ENCODE measurements around the gene SETD1A.

The SETD1A gene

DNA sequence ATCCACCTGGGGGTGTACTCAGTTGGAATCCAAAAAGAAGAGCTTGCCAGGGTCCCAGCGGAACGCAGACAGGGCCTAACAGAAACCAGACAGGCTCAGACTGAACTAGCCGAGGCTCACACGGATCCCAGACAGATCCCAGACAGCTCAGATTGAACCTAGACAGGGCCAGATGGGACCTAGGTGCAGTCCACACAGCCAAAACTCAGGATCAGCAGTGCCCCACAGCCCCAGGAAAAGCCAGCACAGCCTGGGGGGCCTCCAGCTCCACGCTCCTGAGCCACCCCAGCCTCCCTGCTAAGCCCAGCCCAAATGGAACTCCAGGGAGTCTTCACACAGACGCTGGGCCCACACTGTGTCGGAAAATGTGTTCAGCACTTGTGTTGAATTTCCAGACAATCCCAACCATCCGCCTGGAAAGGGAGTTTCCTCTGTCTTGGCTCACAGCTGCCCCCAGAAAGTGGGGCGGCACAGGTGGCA lies 45.3 kb downstream of the SETD1A start:
- Histone ChIP-seq H3K9me3 (ENCODE audit: control extremely low read depth in 1 of 5, control insufficient read depth in 4 of 5, insufficient read depth in 2 of 5, low read depth in 1 of 5, low read length in 4 of 5) (no peaks in the 10 kb centered on the region), H3K27ac (ENCODE audit: insufficient read depth in 1 of 2, low read depth in 1 of 2, low read length in 2 of 2, poor library complexity in 1 of 2, severe bottlenecking in 2 of 2) (no peak overlapping the region), H3K27me3 (replicated peaks in 2 of 5; ENCODE audit: control insufficient read depth in 4 of 5, insufficient read depth in 5 of 5, low read length in 4 of 5) (peaks cover 0 to 15% (median 0%) of the 10 kb centered on the region in 5 experiments), H3K4me3 (ENCODE audit: control insufficient read depth in 1 of 7, extremely low read depth in 1 of 7, insufficient read depth in 4 of 7, low read depth in 2 of 7, low read length in 6 of 7) (no peak overlapping the region), H3K4me1 (ENCODE audit: control extremely low read depth in 1 of 4, control insufficient read depth in 4 of 4, insufficient read depth in 4 of 4, low read length in 3 of 4) (no peaks in the 10 kb centered on the region), H3K36me3 (ENCODE audit: control insufficient read depth in 4 of 4, insufficient read depth in 4 of 4, low read length in 3 of 4) (no peaks in the 10 kb centered on the region)
- POLR2A ChIA-PET, result interaction anchor here (0.6 kb wide), 2 partner anchors 140 to 283 kb away, joined by 3 read pairs; no protein-coding TSS in a partner anchor
- DNase-seq, result no peak
- 84% methylated on average over 8 of the region's 9 CpGs for WGBS (ENCODE audit: insufficient coverage)
- CTCF ChIA-PET, result interaction anchor here (1.4 to 7.5 kb wide), 2 partner anchors 10 to 19 kb away, joined by 4 to 40 read pairs; partner anchors contain the start of gene HSD3B7

DNA sequence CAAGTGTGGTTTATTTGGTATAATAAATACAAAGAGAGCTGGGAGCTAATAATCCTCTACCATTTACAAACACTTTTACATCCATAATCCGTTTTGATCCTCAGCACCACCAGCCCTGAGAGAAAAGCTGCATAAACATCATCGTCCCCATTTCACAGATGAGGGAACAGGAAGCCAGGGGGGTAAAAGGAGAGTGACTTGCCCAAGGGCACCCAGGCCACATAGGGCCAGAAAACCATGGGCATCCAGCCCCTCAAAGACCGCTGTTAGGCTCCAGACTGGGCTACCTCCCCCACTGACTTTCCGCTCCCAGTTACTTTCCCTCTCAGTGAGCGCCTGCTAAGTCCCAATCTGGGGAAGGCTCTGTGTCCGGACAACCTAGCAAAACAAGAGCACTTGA lies 46.2 kb downstream of the SETD1A start:
- H3K27me3 ChIP-seq (replicated peaks in 2 of 5; ENCODE audit: control insufficient read depth in 4 of 5, insufficient read depth in 5 of 5, low read length in 4 of 5), result peaks cover 0 to 12% (median 0%) of the 10 kb centered on the region in 5 experiments
- DNase-seq, result no peak
- no peaks in the 10 kb centered on the region for H3K9me3 ChIP-seq (ENCODE audit: control extremely low read depth in 1 of 5, control insufficient read depth in 4 of 5, insufficient read depth in 2 of 5, low read depth in 1 of 5, low read length in 4 of 5)
- H3K36me3 ChIP-seq (ENCODE audit: control insufficient read depth in 4 of 4, insufficient read depth in 4 of 4, low read length in 3 of 4), result no peaks in the 10 kb centered on the region
- H3K27ac ChIP-seq (ENCODE audit: insufficient read depth in 1 of 2, low read depth in 1 of 2, low read length in 2 of 2, poor library complexity in 1 of 2, severe bottlenecking in 2 of 2), result no peak overlapping the region
- whole genome bisulfite sequencing (ENCODE audit: insufficient coverage), result 100% methylated on average over 4 of the region's 6 CpGs
- POLR2A ChIA-PET, result no interaction called here
- CTCF ChIA-PET, result interaction anchor here (1.0 to 7.5 kb wide), 2 partner anchors 18 to 20 kb away, joined by 5 to 40 read pairs; partner anchors contain the start of gene HSD3B7
- no peaks in the 10 kb centered on the region for H3K4me1 ChIP-seq (ENCODE audit: control extremely low read depth in 1 of 4, control insufficient read depth in 4 of 4, insufficient read depth in 4 of 4, low read length in 3 of 4)
- no peak overlapping the region for H3K4me3 ChIP-seq (ENCODE audit: control insufficient read depth in 1 of 7, extremely low read depth in 1 of 7, insufficient read depth in 4 of 7, low read depth in 2 of 7, low read length in 6 of 7)

GRCh38 chr16:31004658-31005057 lies 47.1 kb downstream of the SETD1A start:
- Histone ChIP-seq H3K9me3 (ENCODE audit: control extremely low read depth in 1 of 5, control insufficient read depth in 4 of 5, insufficient read depth in 2 of 5, low read depth in 1 of 5, low read length in 4 of 5) (no peaks in the 10 kb centered on the region), H3K4me3 (ENCODE audit: control insufficient read depth in 1 of 7, extremely low read depth in 1 of 7, insufficient read depth in 4 of 7, low read depth in 2 of 7, low read length in 6 of 7) (no peak overlapping the region), H3K36me3 (ENCODE audit: control insufficient read depth in 4 of 4, insufficient read depth in 4 of 4, low read length in 3 of 4) (no peaks in the 10 kb centered on the region), H3K27ac (ENCODE audit: insufficient read depth in 1 of 2, low read depth in 1 of 2, low read length in 2 of 2, poor library complexity in 1 of 2, severe bottlenecking in 2 of 2) (no peak overlapping the region), H3K27me3 (replicated peaks in 2 of 5; ENCODE audit: control insufficient read depth in 4 of 5, insufficient read depth in 5 of 5, low read length in 4 of 5) (peaks cover 0 to 12% (median 4%) of the 10 kb centered on the region in 5 experiments), H3K4me1 (ENCODE audit: control extremely low read depth in 1 of 4, control insufficient read depth in 4 of 4, insufficient read depth in 4 of 4, low read length in 3 of 4) (no peaks in the 10 kb centered on the region)
- whole genome bisulfite sequencing (ENCODE audit: insufficient coverage), result 91% methylated on average over 2 of the region's 2 CpGs
- POLR2A ChIA-PET, result no interaction called here
- CTCF ChIA-PET, result interaction anchor here (0.6 to 7.5 kb wide), 4 partner anchors 12 to 239 kb away, joined by 3 to 40 read pairs (median 4); partner anchors contain the start of gene HSD3B7
- no peak for DNase-seq

DNA sequence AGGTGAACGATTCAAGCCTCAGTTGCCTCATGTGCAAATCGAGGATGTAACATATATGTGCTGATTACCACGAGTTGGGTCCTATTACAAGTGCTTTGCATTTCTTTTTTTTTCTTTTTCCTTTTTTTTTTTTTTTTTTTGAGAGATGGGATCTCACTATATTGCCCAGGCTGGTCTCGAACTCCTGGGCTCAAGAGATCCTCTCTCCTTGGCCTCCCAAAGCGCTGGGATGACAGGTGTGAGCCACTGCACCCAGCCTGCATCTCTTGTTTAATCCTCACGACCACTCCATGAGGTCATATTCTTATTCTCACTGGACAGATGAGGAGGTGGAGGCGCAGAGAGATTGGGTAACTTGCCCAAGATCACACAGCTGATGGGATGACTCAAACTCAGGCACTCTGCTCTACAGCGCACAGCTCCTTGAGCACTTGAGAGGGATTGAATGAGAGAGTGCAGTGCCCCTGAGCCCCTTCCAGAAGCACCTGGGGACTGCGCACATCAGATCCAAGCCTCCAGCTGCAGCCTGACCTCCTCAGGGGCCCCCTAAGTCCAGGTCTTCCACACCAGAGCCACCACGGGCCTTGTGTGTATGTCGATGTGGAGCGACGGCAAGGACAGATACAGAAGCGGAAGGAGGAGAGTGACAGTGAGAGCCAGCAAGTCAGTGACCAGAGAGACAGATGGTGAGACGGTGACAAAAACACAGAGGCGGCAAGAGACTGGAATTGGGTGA lies 48.0 kb downstream of the SETD1A start:
- no peak overlapping the region for H3K4me3 ChIP-seq (ENCODE audit: control insufficient read depth in 1 of 7, extremely low read depth in 1 of 7, insufficient read depth in 4 of 7, low read depth in 2 of 7, low read length in 6 of 7)
- no peaks in the 10 kb centered on the region for H3K9me3 ChIP-seq (ENCODE audit: control extremely low read depth in 1 of 5, control insufficient read depth in 4 of 5, insufficient read depth in 2 of 5, low read depth in 1 of 5, low read length in 4 of 5)
- 89% methylated on average over 14 of the region's 16 CpGs for WGBS (ENCODE audit: insufficient coverage)
- peaks cover 0 to 4% (median 2%) of the 10 kb centered on the region in 4 experiments for H3K4me1 ChIP-seq (ENCODE audit: control extremely low read depth in 1 of 4, control insufficient read depth in 4 of 4, insufficient read depth in 4 of 4, low read length in 3 of 4)
- H3K36me3 ChIP-seq (ENCODE audit: control insufficient read depth in 4 of 4, insufficient read depth in 4 of 4, low read length in 3 of 4), result no peaks in the 10 kb centered on the region
- H3K27ac ChIP-seq (ENCODE audit: insufficient read depth in 1 of 2, low read depth in 1 of 2, low read length in 2 of 2, poor library complexity in 1 of 2, severe bottlenecking in 2 of 2), result no peak overlapping the region
- ChIA-PET POLR2A (no interaction called here), CTCF (interaction anchor here (1.6 to 7.5 kb wide), 3 partner anchors 12 to 22 kb away, joined by 3 to 40 read pairs (median 8); partner anchors contain the start of gene HSD3B7)
- DNase-seq, result no peak
- H3K27me3 ChIP-seq (replicated peaks in 2 of 5; ENCODE audit: control insufficient read depth in 4 of 5, insufficient read depth in 5 of 5, low read length in 4 of 5), result peaks cover 0 to 15% (median 4%) of the 10 kb centered on the region in 5 experiments

DNA sequence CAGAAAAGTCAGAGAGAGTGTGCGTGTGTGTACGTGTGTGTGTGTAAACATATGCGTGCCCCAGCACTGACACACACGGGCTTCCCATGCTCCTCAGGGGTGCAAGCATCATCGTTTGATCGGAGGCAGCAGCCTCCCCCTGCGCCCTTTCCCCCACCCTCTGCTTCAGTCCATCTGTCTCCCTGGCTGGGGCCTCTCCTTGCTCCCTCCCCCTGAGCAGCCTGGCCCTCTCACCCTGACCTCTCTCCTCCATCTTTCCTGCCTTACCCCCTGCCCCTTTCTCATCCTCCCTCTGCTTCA lies 48.5 kb downstream of the SETD1A start:
- 85% methylated on average over 7 of the region's 7 CpGs for WGBS (ENCODE audit: insufficient coverage)
- ChIA-PET CTCF (interaction anchor here (0.6 to 1.9 kb wide), 2 partner anchors 21 to 24 kb away, joined by 3 to 8 read pairs; partner anchors contain the start of gene HSD3B7), POLR2A (no interaction called here)
- Histone ChIP-seq H3K27me3 (replicated peaks in 2 of 5; ENCODE audit: control insufficient read depth in 4 of 5, insufficient read depth in 5 of 5, low read length in 4 of 5) (peaks cover 0 to 18% (median 8%) of the 10 kb centered on the region in 5 experiments), H3K36me3 (ENCODE audit: control insufficient read depth in 4 of 4, insufficient read depth in 4 of 4, low read length in 3 of 4) (no peaks in the 10 kb centered on the region), H3K4me1 (ENCODE audit: control extremely low read depth in 1 of 4, control insufficient read depth in 4 of 4, insufficient read depth in 4 of 4, low read length in 3 of 4) (peaks cover 0 to 7% (median 5%) of the 10 kb centered on the region in 4 experiments), H3K4me3 (ENCODE audit: control insufficient read depth in 1 of 7, extremely low read depth in 1 of 7, insufficient read depth in 4 of 7, low read depth in 2 of 7, low read length in 6 of 7) (no peak overlapping the region), H3K27ac (ENCODE audit: insufficient read depth in 1 of 2, low read depth in 1 of 2, low read length in 2 of 2, poor library complexity in 1 of 2, severe bottlenecking in 2 of 2) (no peak overlapping the region), H3K9me3 (ENCODE audit: control extremely low read depth in 1 of 5, control insufficient read depth in 4 of 5, insufficient read depth in 2 of 5, low read depth in 1 of 5, low read length in 4 of 5) (no peaks in the 10 kb centered on the region)
- DNase-seq, result no peak

GRCh38 chr16:31006589-31006988 lies 49.0 kb downstream of the SETD1A start:
- Histone ChIP-seq H3K27ac (ENCODE audit: insufficient read depth in 1 of 2, low read depth in 1 of 2, low read length in 2 of 2, poor library complexity in 1 of 2, severe bottlenecking in 2 of 2) (no peak overlapping the region), H3K4me1 (ENCODE audit: control extremely low read depth in 1 of 4, control insufficient read depth in 4 of 4, insufficient read depth in 4 of 4, low read length in 3 of 4) (peaks cover 0 to 9% (median 5%) of the 10 kb centered on the region in 4 experiments), H3K4me3 (ENCODE audit: control insufficient read depth in 1 of 7, extremely low read depth in 1 of 7, insufficient read depth in 4 of 7, low read depth in 2 of 7, low read length in 6 of 7) (no peak overlapping the region), H3K9me3 (ENCODE audit: control extremely low read depth in 1 of 5, control insufficient read depth in 4 of 5, insufficient read depth in 2 of 5, low read depth in 1 of 5, low read length in 4 of 5) (no peaks in the 10 kb centered on the region), H3K36me3 (ENCODE audit: control insufficient read depth in 4 of 4, insufficient read depth in 4 of 4, low read length in 3 of 4) (no peaks in the 10 kb centered on the region), H3K27me3 (replicated peaks in 2 of 5; ENCODE audit: control insufficient read depth in 4 of 5, insufficient read depth in 5 of 5, low read length in 4 of 5) (peaks cover 0 to 24% (median 13%) of the 10 kb centered on the region in 5 experiments)
- no peak for DNase-seq
- 98% methylated on average over 6 of the region's 8 CpGs for WGBS (ENCODE audit: insufficient coverage)
- CTCF ChIA-PET, result interaction anchor here (0.6 to 1.9 kb wide), 3 partner anchors 21 to 38 kb away, joined by 3 to 8 read pairs (median 3); partner anchors contain the start of gene HSD3B7
- POLR2A ChIA-PET, result no interaction called here

GRCh38 chr16:31007684-31008083 lies 50.1 kb downstream of the SETD1A start:
- ChIA-PET POLR2A (interaction anchor here (1.7 kb wide), 1 partner anchor 26 kb away, joined by 3 read pairs; no protein-coding TSS in a partner anchor), CTCF (no interaction called here)
- WGBS (ENCODE audit: insufficient coverage), result 86% methylated on average over 5 of the region's 6 CpGs
- Histone ChIP-seq H3K4me3 (ENCODE audit: control insufficient read depth in 1 of 7, extremely low read depth in 1 of 7, insufficient read depth in 4 of 7, low read depth in 2 of 7, low read length in 6 of 7) (no peak overlapping the region), H3K27me3 (replicated peaks in 2 of 5; ENCODE audit: control insufficient read depth in 4 of 5, insufficient read depth in 5 of 5, low read length in 4 of 5) (peaks cover 0 to 33% (median 17%) of the 10 kb centered on the region in 5 experiments), H3K36me3 (ENCODE audit: control insufficient read depth in 4 of 4, insufficient read depth in 4 of 4, low read length in 3 of 4) (no peaks in the 10 kb centered on the region), H3K27ac (ENCODE audit: insufficient read depth in 1 of 2, low read depth in 1 of 2, low read length in 2 of 2, poor library complexity in 1 of 2, severe bottlenecking in 2 of 2) (no peak overlapping the region), H3K4me1 (ENCODE audit: control extremely low read depth in 1 of 4, control insufficient read depth in 4 of 4, insufficient read depth in 4 of 4, low read length in 3 of 4) (peaks cover 0 to 9% (median 5%) of the 10 kb centered on the region in 4 experiments), H3K9me3 (ENCODE audit: control extremely low read depth in 1 of 5, control insufficient read depth in 4 of 5, insufficient read depth in 2 of 5, low read depth in 1 of 5, low read length in 4 of 5) (no peaks in the 10 kb centered on the region)
- no peak for DNase-seq

Measured in common myeloid progenitor, CD34-positive (primary cell).